NCI-H748 (cell line): Measurements from ENCODE around the gene LNX2.

ENCODE experiments used
- DNase-seq: peaks from one replicate; lab custom pipeline; 2025; ENCODE audit not compliant: unreplicated experiment; lab: John Stamatoyannopoulos, UW

The LNX2 gene

GRCh38 chr13:27617881-27618321 lies 2.4 kb downstream of the LNX2 start:
- DNase-seq: no peak

DNA sequence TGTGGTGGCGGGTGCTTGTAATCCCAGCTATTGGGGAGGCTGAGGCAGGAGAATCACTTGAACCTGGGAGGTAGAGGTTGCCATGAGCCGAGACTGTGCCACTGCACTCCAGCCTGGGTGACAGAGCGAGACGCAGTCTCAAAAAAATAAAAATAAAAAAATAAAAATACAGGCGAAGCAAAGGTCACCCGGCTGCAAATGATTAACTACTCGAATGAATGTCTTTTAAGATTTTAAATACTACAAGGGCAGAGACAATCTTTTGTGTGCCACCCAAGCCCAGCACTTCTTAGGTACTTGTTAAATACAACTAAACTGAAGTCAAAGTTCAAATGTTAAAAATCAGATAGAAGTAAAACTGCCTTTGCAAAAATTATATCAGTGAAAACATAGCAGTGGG lies 6.7 kb downstream of the LNX2 start:
- DNase-seq: no peak

DNA sequence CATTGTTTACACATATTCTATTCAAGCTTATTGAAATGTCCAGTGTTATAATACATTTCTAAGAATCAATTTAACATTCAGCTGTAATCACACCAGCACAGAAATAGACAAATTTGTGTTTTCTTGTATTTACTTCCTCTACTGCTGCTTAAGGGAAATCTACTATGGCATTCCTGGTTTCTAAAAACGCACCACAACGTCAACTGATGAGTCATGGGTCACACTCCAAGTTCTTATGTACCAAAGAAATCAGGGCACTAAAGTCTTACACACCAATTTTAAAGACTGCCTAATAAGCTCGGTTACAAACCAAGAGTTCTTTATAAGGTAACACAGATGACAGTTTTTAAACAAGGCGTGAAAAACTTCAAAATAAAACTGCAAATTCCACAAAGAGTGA lies 13.2 kb downstream of the LNX2 start:
- no peak for DNase-seq

DNA sequence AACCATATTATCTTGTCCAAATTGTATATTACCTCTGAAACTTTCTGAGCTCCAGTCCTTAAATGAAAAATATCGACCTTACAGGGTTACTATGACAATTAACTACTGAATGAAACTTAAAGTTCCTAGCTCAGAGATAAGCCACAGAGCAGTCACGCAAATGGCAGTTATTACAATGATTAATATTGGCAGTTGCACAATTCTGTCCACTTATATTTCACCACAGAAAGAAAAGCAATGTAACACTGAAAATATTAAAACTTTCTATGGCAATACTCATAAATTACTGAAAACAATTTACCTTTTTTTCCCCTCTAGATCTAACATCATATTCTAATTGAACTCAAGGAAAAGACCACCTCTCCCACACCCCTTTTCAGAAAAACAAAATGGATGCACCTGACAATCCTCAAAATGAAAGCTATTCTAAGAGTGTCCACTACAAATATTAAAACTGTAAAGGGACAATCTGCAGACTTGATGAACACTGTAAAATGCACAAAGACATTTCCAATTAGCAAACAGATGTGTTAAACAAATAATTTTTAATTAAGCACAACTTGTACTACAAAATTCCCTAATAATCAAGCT lies 14.6 kb downstream of the LNX2 start:
- DNase-seq: no peak

- DNase-seq: no peak
These were observed 15.2 kb downstream of the LNX2 start for GRCh38 chr13:27605099-27605498.

DNA sequence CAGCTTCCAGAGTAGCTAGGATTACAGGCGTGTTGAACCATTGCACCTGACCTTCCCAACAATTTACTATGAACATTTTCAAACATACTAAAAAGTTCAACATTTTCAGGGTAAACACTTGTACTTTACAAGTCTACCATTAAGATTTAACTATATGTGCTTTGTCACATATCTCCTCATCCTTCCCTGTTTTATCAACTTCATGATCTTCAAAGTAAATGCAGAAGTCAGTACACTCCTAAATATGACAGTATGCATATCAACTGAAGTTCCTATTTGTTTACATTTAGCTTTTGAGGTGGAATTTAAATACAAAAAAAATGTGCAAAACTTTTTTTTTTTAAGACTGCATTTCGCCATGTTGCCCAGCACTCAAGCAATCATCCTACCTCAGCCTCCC lies 18.5 kb downstream of the LNX2 start:
- DNase-seq: no peak

DNA sequence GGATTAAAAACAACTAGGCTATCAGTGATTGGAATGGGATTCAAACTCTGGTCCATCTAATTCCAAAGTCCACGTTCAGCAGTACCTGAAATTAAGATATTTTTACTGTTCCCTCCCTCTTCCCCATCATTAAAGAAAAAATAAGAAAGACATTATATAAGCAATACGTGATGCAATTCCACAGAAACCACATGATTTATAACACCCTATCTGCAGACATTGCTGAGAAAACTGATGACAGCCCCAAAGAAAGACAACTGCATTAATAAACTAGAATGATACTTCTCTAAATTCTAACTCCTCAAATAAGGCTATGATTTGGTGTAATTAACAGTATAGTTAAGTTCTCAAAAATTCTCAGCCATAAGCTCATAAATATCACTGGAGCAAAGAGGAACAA lies 19.1 kb downstream of the LNX2 start:
- no peak for DNase-seq

GRCh38 chr13:27600711-27601110 lies 19.6 kb downstream of the LNX2 start:
- DNase-seq: no peak

GRCh38 chr13:27599845-27600553 lies 20.3 kb downstream of the LNX2 start:
- no peak for DNase-seq

DNA sequence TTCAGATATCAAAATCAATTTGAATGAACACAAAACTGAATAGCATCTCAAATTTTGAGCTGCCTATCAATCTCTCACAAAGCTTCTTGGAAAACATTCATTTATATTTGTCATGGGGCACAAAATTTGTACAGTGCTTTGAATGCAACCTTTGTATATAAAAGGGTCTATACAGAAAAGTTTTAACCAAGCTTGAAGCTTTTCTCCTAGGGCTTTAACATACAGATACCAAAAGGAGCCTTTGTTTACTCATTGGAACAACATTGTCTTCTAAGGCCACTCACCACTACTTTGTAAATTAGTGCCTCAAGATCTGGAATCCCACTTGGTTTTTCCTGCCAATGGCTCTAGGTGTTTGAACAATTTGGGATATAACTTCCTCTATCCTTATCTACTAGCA lies 21.2 kb downstream of the LNX2 start:
- DNase-seq: no peak

DNA sequence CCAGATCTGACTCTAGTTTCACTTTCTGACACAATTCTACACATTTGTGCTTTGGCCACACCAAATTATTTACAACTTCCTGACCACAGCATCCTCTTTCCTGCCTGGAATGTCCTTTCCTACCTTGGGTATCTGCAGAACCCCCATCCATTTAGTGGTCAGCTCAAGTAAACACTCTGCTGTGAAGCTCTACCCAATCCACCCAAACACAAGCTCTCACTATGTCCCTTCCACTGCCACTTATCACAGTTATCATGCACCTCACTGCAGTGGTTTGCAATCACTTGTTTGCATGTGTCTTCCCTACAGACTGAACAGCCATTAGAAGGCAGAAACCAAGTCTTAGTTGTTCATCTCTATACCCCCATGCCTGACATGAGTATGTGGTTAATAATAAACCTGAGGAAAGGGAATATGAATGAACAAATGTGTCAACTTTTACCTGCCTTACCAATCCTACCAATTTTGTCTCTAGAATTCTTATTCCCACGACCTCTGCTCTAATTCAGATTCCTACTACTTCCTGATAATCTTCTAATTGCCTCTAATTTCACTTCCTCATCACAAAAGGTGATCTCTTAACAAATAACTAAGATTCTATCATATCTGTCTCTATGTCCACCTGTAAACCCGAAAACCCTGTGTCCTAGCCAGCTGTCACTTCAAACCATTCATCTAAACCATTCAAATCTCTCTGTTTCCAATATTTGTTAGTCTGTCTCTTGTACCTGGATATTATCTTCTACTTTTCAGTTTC lies 25.1 kb downstream of the LNX2 start:
- DNase-seq: no peak

DNA sequence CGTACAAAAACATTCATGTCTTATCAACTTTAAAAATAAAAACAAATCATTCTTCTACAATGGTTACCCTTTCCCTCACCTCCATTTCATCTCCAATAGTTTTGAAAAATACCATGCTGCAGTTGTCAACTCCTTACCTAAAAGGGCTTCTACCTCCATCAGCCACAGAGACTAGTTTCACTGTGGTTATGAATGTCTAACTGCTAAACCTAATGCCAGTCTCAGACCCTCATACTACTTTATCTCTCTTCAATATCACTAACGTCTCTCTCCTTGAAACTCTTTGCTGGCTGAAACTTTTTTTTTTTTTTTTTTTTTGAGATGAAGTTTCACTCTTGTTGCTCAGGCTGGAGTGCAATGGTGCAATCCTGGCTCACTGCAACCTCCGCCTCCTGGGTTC lies 27.1 kb downstream of the LNX2 start:
- no peak for DNase-seq

DNA sequence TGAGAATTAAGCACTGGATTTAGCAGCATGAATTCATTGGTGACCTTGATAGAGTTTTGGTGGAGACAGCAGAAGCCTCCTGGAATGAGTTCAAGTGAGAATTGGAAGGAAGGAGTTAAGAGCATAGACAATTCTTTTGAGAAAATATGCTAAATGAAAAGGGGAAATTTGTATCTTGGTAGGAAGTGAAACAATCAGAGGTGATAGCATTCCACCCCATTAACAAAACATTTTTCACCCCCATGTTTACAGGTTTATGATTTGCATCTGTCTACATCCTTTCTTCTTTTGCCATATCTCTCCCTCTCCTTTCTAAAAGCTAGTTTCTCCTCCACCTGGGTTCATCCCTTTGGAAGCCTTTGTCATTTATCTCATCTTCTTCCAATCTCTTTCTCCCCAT lies 27.5 kb downstream of the LNX2 start:
- no peak for DNase-seq

DNA sequence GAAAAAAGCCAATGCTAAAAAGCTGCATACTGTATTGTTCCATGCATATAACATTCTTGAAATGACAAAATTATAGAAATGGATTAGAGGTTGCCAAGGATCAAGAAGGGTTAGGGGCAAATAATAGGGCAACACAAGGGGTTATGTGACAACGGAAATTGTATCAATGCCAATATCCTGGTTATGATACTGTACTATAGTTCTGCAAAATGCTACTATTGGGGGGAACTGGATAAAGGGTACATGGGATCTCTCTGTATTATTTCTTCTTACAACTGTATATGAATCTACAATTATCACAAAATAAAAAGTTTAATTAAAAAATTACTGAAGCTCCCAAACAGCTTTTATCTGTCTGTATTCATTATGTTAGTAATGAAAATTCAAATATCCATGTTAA lies 31.9 kb downstream of the LNX2 start:
- DNase-seq: no peak

DNA sequence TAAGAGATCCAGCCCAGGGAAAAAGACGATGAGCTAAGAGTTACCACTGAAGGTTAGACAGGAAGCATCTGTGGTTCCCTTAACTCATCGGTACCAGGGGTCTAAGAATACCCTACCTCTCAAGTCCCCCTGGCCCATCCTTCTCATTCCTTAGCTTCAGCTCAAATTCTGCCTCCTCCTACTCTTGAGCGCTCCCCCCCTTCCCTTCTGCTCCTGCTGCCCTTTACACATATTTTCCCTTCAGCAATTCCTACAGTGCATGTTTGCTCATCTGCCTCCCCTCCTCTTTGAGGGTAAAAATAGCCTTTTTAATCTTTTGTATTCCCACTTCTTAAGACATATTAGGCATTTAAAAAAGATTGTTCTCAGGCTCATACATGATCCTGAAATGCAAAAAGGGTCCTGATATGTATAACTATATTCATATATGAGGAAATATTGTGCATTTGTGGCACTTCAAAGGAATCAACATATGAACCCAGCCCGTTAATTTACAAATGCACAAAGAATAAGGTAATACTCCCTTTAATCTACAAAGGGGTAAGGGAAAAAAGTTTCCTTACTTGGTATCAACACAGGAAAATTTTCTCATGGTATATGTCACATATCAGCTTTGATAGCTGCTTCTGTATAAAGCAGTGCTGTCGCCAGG lies 33.1 kb downstream of the LNX2 start:
- DNase-seq: no peak

DNA sequence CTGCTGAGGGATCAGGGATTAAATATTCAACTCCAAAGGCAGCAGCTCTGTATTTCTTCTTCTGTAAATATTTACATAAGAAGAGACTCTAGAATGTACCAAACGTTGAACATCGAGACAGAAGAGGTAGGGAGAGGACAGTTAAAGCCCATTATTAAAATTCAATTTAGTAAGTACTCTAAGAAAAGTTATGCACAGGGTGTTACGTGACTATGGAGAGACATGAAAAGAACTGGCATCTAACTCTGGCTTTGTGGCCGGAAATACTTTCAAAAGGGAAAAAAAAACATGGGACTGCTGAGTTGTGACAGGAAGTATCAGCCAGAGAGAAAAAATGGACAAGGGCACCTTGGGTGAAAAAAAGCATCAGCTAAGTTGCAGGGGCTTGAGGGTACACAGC lies 36.7 kb downstream of the LNX2 start:
- no peak for DNase-seq

DNA sequence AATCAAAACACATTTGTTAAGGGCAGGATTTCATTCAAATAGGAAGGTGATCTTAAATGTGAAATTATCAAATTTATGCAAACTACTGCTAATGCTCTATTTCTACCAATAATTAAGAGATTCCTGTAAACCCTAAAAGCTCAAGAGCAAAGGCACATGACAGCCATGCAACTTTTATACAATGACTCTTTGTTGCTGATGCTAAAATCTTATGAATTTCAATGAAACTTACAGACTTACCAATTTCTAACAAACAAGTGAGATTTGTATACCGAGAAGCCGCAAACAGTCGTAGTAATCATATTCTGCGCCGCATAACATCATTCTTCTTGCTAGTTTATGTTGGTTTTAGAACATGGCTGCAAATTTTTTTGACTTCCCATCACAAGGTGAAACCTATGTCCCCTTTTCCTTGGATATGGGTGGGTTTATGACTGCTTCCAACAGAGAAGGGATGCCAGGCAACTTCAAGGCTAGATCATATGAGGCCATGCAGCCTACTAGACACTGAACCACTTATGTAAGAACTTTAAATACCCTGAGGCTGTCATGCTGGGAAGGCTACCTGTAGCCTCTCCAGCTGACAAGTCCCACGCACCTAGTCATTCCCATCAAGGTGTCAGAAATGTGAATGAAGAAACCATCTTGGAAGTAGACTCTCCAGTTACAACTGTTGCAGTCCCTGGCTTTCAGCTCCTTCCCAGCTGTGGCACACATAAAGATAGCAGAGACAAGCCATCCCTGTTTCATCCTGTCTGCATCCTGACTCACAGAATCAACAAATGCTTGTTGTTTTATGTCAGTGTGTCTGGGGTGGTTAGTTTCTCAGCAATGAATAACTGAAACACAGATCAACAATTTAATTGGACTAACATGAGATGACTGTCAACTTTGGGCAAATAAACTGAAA lies 42.0 kb downstream of the LNX2 start:
- DNase-seq: no peak

DNA sequence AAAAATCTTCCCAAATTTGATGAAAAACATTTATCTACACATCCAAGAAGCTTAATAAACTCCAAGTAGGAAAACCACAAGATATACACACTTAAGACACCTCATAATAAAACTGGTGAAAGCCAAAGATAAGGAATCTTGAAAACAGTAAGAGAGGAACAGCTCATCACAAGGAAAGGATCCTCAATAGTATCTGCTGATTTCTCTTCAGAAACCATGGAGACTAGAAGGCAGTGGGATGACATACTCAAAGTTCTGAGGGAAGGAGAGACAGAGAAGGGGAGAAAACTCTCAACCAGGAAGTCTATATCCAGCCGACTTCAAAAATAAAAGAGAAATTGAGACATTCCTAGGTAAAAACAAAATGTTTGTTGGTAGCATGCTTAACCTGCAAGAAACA lies 45.7 kb downstream of the LNX2 start:
- no peak for DNase-seq

DNA sequence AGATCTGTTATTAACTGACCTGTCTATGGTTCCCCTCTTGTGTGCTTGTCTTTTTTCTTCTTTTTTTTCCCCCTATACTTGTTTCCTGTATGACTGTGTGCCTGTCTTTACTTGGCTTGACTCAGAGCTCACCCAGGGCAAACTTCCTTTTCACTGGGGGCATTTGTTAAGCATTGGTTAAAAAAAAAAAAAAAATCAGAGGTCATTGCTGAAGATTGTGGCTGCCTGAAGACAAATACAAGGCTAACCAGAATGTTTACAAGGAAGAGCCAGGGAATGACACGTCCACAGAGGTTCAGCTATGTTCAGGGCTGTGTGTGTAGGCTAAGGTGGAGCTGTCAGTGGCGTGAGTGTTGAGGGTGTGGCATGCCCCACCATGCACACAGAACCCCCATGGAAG lies 47.1 kb downstream of the LNX2 start:
- no peak for DNase-seq

DNA sequence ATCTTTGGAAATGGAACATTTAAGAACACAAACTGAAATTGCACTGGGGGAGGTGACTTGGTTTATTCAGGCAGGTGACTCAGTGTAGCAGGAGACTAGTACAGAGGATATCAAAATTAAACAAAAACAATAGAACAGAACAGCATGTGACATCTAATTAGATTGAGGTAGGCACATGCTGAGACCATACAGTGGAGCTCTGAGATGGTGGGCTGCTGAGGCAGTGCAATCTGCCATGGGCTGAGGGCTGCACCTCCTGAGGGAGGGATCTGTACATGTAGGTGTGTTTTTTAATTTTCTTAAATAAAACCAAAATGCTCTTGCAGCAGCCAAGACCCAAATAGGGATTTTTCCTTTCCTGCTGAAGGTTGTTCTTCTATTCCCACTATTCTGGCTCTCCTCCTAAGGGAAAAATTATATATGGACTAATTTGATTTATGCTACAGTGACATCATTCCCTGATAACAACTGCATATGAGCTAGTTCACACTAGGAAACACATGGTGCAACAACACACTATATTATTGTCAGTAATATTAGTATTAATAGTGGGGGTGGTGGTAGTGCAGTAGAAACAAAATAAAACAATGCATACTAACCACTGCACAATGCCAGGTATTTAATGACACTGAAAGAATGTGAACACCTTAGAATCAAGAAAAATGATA lies 48.0 kb downstream of the LNX2 start:
- peak; percentile 66 for DNase-seq
